GM12801 (cell line): Measurements from ENCODE around the gene ZNF135.

Source experiments
- TF ChIP-seq, protein P1 (sequence below): IDR thresholded peaks from one replicate; pipeline ENCODE4 v1.5.1; 2011; ENCODE audit warnings: control low read depth; ENCODE audit not compliant: insufficient read length; ENCODE audit errors: extremely low read depth

The ZNF135 gene

DNA sequence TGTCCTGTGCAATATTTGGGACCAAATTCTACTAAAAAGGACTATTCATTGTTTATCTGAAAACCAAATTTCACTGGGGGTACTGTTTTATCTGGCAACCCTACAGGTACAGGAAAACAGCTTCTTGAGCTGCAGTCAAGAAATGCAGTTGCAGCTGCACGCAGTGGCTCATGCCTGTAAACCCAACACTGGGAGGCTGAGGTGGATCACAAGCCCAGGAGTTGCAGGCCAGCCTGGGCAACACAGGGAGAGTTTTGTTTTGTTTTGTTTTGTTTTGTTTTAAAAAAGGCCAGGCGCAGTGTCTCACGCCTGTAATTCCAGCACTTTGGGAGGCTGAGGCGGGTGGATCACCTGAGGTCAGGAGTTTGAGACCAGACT, 36.8 kb upstream of the ZNF135 start:
- TF ChIP-seq, protein P1, sequence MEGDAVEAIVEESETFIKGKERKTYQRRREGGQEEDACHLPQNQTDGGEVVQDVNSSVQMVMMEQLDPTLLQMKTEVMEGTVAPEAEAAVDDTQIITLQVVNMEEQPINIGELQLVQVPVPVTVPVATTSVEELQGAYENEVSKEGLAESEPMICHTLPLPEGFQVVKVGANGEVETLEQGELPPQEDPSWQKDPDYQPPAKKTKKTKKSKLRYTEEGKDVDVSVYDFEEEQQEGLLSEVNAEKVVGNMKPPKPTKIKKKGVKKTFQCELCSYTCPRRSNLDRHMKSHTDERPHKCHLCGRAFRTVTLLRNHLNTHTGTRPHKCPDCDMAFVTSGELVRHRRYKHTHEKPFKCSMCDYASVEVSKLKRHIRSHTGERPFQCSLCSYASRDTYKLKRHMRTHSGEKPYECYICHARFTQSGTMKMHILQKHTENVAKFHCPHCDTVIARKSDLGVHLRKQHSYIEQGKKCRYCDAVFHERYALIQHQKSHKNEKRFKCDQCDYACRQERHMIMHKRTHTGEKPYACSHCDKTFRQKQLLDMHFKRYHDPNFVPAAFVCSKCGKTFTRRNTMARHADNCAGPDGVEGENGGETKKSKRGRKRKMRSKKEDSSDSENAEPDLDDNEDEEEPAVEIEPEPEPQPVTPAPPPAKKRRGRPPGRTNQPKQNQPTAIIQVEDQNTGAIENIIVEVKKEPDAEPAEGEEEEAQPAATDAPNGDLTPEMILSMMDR, result no peak

DNA sequence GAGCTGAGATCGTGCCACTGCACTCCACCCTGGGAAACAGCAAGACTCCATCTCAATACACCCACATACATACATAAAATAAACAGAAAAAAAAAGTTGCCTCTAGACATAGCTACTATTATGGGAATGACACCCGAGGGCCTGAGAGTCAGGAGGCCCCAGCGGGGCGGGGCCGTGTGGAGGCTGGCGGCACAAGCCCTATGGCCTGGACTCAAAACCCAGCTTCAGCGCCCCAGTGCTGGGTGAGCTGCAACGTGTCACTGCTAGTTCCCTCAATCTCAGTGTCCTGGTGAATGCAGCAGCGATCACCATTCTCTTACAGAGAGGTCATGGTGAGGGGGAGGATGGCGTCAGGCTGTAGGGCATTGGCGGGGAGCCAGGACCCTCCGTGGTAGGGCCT, 34.4 kb upstream of the ZNF135 start:
- TF ChIP-seq, protein P1, result no peak

DNA sequence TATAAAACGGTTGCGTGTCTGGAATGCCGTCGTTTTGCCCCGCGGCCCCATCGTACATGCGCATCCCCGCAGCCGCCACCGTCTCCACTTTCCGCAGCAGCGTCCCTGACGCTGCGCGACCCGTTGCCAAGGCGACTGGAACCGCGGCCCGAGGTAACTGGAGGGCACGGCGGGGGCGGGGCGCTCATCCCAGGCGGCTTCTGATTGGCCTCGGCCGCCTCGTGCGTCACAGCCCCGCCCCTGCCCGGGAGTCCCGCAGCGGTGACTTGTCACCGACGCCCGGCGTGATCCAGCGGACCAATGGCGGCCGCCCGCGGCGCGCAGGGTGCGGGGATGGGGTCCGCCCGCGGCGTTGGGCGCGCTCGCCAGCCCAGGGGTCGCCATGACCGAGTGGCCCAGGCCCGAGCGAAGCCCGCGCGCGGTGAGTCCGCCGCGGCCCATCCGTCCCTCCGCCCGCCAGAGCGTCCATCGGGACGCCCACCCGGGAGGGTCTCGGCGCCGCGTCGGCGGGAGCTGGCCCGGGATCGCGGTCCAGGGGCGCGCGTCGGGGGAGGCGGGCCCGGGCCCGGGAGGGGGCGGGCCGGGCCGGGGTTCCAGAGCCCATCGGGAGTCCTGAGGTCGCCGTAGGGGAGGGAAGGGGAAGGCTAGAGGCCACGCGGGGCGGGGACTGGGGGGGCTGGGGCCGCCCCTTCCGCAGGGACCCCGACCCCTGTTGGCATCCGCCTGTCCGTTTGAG, 25.2 kb upstream of the ZNF135 start, which contains the start of gene ZSCAN1:
Gene ZSCAN1 (plus strand): TSS at position 285 of the 736 bp plus-strand sequence. CDS start 3,812 bp downstream, outside the sequence.
- TF ChIP-seq, protein P1, result no peak

DNA sequence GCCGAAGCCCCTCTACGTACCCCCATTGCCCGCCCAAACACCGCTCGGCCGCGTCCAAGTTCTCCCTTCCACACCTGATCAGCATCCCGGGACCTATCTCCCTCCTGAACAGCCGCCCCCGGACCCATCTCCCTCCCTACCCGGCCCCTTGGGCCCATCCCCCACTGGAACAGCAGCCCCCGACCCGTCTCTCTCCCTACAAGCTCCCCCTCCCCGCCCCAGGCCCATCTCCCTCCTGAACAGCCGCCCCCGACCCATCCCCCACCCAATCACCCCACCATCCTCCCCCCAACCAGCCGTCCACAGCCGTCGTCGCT, 24.6 kb upstream of the ZNF135 start:
- TF ChIP-seq, protein P1, result no peak

DNA sequence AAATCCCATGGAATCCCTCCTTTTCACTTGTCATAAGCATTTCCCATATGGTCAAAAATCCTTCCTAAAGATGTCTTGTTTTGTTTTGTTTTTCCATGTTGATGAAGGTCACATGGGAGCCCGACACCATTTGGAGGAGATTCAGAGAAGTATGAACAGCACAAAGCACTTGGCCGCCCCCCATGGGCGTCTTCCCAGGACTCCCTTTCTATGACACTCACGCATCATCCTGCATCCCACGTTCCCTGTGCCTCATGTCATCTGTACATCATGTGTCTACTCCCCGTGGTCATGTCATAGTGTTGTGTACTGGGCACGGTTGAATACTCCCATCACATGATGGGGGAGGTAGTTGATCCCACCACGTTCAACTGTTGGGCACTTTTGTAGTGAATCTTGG, 23.2 kb upstream of the ZNF135 start:
- TF ChIP-seq, protein P1, result no peak

DNA sequence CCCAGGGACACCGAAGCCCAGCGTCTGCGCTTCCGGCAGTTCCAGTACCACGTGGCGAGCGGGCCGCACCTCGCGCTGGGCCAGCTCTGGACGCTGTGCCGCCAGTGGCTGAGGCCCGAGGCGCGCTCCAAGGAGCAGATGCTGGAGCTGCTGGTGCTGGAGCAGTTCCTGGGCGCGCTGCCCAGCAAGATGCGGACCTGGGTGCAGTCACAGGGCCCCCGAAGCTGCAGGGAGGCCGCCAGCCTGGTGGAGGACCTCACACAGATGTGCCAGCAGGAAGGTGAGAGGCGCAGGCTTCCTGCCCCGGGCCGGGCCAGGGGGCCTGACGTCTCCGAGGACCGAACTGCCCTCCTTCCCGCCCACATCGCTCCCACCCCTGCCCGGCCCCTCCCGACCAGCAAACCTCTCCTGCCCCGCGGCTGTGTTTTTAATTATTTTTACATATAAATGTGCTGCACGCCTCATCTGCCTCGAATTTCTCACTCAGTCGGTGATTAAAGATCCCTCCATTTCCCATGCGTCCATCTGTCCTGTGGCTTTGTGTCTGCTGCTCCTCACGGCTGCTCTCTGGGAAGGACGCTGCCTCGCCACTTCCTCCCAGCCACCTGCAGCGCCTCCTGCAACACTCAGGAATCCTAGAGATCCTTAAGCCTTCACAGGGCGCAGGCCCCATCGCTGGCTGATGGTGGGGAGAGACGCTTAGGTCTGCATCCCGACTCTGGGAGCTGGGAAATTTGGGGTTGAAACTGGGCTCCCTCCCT, 21.0 kb upstream of the ZNF135 start:
- TF ChIP-seq, protein P1, result no peak

DNA sequence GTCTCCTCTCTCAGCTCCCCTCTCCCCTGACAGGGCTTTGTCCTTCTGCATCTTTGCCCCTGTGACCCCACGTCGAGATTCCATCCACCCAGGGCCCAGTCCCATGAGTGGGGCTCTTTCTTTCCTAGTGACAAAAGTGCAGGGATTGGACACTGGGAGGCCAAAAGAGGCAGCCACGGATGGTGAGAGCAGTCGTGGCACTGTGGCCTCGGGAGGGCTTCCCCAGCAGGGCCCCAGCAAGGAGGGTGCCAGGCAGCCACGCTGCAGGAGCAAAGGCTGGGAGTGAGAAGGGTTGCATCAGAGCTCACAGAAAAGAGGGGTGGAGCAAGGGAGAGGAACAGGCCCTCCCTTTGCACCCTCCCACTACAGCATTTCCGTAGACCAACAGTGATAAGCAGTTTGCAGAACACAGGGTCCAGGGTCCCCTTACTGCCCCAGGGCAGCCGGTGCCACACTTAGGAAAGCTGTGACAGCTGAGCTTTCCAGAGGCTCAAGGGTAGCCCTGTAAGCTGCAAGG, 20.3 kb upstream of the ZNF135 start:
- TF ChIP-seq, protein P1, result no peak
